Adipocyte (in vitro differentiated cells): ENCODE data around the gene SYNPR.

Source experiments
- DNase-seq: peaks from one replicate; pipeline ENCODE4 v3.0.0-alpha.2; 2015; ENCODE audit warnings: low read depth
- H3K27me3 ChIP-seq: replicated peaks from 2 replicates; pipeline ENCODE4 v1.7.0; 2013; ENCODE audit warnings: mild to moderate bottlenecking, low read length, moderate library complexity; ENCODE audit not compliant: control insufficient read depth, insufficient read depth
- H3K36me3 ChIP-seq: 2 replicates; pipeline ENCODE4 v1.7.0; 2013; ENCODE audit warnings: low read length, mild to moderate bottlenecking, moderate library complexity; ENCODE audit not compliant: control insufficient read depth, insufficient read depth, severe bottlenecking
- H3K4me1 ChIP-seq: 2 replicates; pipeline ENCODE4 v1.7.0; 2013; ENCODE audit warnings: mild to moderate bottlenecking, low read length, moderate library complexity; ENCODE audit not compliant: control insufficient read depth, insufficient read depth
- H3K4me3 ChIP-seq: 2 replicates; pipeline ENCODE4 v1.7.0; 2013; ENCODE audit warnings: mild to moderate bottlenecking, low read length, moderate library complexity
- H3K9ac ChIP-seq: 2 replicates; pipeline ENCODE4 v1.7.0; 2013; ENCODE audit warnings: mild to moderate bottlenecking, low read length, moderate library complexity
- H3K9me3 ChIP-seq: 2 replicates; pipeline ENCODE4 v1.7.0; 2013; ENCODE audit warnings: mild to moderate bottlenecking, low read length, moderate library complexity; ENCODE audit not compliant: control insufficient read depth

Gene SYNPR

DNA sequence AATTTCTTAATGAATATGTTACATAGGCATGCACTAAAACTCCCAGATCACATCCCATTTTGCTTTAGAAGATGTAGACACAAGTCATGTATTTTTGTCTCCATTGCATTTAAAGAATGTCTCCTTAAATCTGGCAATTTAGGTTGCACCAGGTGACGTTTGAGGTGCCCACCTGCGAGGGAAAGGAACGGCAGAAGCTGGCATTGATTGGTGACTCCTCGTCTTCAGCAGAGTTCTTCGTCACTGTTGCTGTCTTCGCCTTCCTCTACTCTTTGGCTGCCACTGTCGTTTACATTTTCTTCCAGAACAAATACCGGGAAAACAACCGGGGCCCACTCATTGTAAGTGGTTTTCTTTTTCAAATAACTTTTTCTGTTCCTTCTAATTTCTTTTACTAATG is 278.3 kb downstream of the SYNPR start:
- H3K4me1 ChIP-seq: no peaks in the 10 kb centered on the region
- no peak overlapping the region for H3K4me3 ChIP-seq
- H3K9ac ChIP-seq: no peak overlapping the region
- H3K9me3 ChIP-seq: no peaks in the 10 kb centered on the region
- H3K36me3 ChIP-seq: no peaks in the 10 kb centered on the region
- DNase-seq: no peak
- H3K27me3 ChIP-seq: no peaks in the 10 kb centered on the region

- H3K9ac ChIP-seq: no peak overlapping the region
- no peaks in the 10 kb centered on the region for H3K9me3 ChIP-seq
- no peak overlapping the region for H3K4me3 ChIP-seq
- H3K4me1 ChIP-seq: no peaks in the 10 kb centered on the region
- no peaks in the 10 kb centered on the region for H3K36me3 ChIP-seq
- DNase-seq: no peak
- no peaks in the 10 kb centered on the region for H3K27me3 ChIP-seq
Observed at GRCh38 chr3:63557912-63558311, 279.8 kb downstream of the SYNPR start.

GRCh38 chr3:63559884-63560283 is 281.8 kb downstream of the SYNPR start:
- Histone ChIP-seq H3K9me3 (no peaks in the 10 kb centered on the region), H3K36me3 (no peaks in the 10 kb centered on the region)
- peak; percentile 34 for DNase-seq

GRCh38 chr3:63561879-63562278 is 283.8 kb downstream of the SYNPR start:
- no peak for DNase-seq
- Histone ChIP-seq H3K4me3 (no peak overlapping the region), H3K36me3 (no peaks in the 10 kb centered on the region), H3K4me1 (no peaks in the 10 kb centered on the region), H3K27me3 (no peaks in the 10 kb centered on the region), H3K9ac (no peak overlapping the region), H3K9me3 (no peaks in the 10 kb centered on the region)

More at GRCh38 chr3:63559884-63560283, 281.8 kb downstream of the SYNPR start:
- no peak overlapping the region for H3K4me3 ChIP-seq
- no peaks in the 10 kb centered on the region for H3K4me1 ChIP-seq
- H3K9ac ChIP-seq: no peak overlapping the region
- no peaks in the 10 kb centered on the region for H3K27me3 ChIP-seq

DNA sequence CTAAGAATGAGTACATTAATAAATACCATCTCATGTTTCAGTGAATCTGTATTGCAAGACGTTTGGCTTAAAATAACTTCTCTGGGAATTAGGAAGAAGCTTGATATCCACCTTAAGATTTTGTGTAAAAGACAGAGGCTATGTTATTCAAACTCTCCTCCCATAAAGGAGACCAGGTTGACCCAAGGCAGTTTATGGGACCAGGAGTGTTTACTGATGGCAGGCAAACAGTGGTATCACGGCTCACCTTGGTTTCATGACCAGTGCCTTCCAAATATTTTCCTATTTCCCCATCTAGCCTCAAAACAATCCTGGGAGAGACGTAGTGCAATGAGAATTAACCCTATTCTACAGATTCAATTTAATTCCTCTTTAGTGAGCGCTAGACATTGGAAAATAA is 284.2 kb downstream of the SYNPR start:
- H3K4me3 ChIP-seq: no peak overlapping the region
- no peaks in the 10 kb centered on the region for H3K9me3 ChIP-seq
- no peaks in the 10 kb centered on the region for H3K27me3 ChIP-seq
- no peaks in the 10 kb centered on the region for H3K4me1 ChIP-seq
- H3K36me3 ChIP-seq: no peaks in the 10 kb centered on the region
- no peak overlapping the region for H3K9ac ChIP-seq
- DNase-seq: no peak

DNA sequence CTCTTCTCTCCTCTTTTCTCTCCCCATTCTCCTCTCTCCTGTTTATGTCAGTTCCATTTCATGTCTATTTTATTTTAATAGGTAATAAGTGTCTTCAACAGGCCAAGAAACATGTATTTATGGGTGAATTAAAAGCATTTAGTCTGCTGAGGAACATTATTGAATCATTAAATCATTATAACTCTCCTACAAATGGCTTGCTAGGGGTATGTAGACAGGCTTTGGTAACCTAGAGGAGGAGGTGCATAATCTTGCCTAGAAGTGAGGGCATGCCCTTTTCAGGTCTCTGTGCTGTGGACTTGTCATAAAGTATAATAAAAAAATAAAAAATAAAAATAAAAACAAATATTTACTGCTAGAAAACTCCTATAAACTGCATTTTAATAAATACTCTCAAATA is 285.5 kb downstream of the SYNPR start:
- no peaks in the 10 kb centered on the region for H3K4me1 ChIP-seq
- no peaks in the 10 kb centered on the region for H3K36me3 ChIP-seq
- H3K9ac ChIP-seq: no peak overlapping the region
- H3K4me3 ChIP-seq: no peak overlapping the region
- no peaks in the 10 kb centered on the region for H3K27me3 ChIP-seq
- no peak for DNase-seq
- H3K9me3 ChIP-seq: no peaks in the 10 kb centered on the region

GRCh38 chr3:63565220-63565619 is 287.1 kb downstream of the SYNPR start:
- no peak overlapping the region for H3K4me3 ChIP-seq
- H3K9ac ChIP-seq: no peak overlapping the region
- no peaks in the 10 kb centered on the region for H3K4me1 ChIP-seq
- no peaks in the 10 kb centered on the region for H3K36me3 ChIP-seq
- DNase-seq: no peak
- no peaks in the 10 kb centered on the region for H3K27me3 ChIP-seq
- no peaks in the 10 kb centered on the region for H3K9me3 ChIP-seq

- H3K36me3 ChIP-seq: no peaks in the 10 kb centered on the region
- no peaks in the 10 kb centered on the region for H3K27me3 ChIP-seq
- peaks cover 3% of the 10 kb centered on the region for H3K4me1 ChIP-seq
- H3K9me3 ChIP-seq: no peaks in the 10 kb centered on the region
- no peak for DNase-seq
- no peak overlapping the region for H3K9ac ChIP-seq
- H3K4me3 ChIP-seq: no peak overlapping the region
Observed at GRCh38 chr3:63571682-63572081, 293.6 kb downstream of the SYNPR start.

DNA sequence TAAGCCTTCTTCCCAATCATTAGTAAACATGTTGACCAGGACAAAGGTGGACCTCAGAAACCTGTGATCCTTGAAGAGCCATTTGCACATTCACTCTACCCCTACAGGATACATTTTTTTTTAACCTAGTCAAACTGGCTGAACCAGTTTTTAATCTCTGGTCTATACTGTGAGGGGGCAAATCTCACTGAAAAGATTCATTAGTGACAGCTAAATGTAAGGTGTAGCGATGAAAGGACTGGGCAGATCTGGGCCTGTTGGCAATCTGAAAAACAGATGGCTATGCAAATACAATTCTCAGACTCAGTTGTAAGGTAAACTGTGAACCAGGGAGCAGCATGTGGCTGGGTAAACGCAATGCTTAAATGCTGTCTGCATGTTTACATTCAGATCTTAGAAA is 298.7 kb downstream of the SYNPR start:
- DNase-seq: no peak
- H3K27me3 ChIP-seq: no peaks in the 10 kb centered on the region

DNA sequence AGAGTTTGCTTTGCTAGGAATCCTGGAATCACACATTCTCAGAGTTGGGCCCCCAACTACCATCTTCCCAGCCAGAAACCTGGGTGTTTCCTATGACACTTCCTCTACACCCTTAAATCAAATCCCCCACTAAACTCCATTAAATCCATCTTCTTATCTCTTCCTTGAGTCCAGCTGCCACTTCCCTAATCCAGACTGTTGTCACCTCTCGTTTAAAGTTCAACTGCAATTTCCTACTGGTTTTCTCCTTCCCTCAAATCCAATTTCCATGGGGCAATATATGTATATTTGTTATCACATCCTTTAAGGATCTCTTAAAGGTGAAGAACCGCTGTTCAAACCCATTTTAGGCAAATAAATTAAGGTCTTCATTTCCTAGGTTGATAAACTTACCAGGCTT is 300.8 kb downstream of the SYNPR start:
- Histone ChIP-seq H3K36me3 (no peaks in the 10 kb centered on the region), H3K27me3 (no peaks in the 10 kb centered on the region), H3K9me3 (no peaks in the 10 kb centered on the region), H3K4me3 (no peak overlapping the region), H3K9ac (no peak overlapping the region), H3K4me1 (peaks cover 20% of the 10 kb centered on the region)
- DNase-seq: no peak

More for the DNA sequence above, 298.7 kb downstream of the SYNPR start:
- Histone ChIP-seq H3K36me3 (no peaks in the 10 kb centered on the region), H3K9ac (no peak overlapping the region), H3K4me3 (no peak overlapping the region), H3K4me1 (peaks cover 12% of the 10 kb centered on the region), H3K9me3 (no peaks in the 10 kb centered on the region)

DNA sequence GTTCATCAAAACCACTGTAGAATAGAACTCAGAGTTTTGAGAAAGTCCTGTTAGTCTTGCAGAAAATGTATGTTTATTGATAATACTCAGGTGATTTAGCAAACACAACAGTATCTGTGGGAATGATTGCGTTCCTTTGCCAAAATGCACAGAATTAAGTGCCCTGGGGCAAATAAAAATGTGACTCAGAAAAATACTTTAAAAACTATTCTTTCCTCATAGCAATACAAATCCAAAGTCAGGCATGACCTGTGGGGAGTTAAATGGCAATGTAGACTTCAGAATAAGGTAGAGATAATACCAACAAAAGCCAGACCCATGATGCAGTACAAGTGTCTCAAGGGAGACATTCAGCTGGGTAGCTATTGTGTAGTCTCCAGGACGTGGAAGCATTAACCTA is 302.0 kb downstream of the SYNPR start:
- Histone ChIP-seq H3K4me1 (peaks cover 20% of the 10 kb centered on the region), H3K4me3 (no peak overlapping the region), H3K36me3 (no peaks in the 10 kb centered on the region), H3K9me3 (no peaks in the 10 kb centered on the region), H3K27me3 (no peaks in the 10 kb centered on the region), H3K9ac (no peak overlapping the region)
- DNase-seq: peak; percentile 11

DNA sequence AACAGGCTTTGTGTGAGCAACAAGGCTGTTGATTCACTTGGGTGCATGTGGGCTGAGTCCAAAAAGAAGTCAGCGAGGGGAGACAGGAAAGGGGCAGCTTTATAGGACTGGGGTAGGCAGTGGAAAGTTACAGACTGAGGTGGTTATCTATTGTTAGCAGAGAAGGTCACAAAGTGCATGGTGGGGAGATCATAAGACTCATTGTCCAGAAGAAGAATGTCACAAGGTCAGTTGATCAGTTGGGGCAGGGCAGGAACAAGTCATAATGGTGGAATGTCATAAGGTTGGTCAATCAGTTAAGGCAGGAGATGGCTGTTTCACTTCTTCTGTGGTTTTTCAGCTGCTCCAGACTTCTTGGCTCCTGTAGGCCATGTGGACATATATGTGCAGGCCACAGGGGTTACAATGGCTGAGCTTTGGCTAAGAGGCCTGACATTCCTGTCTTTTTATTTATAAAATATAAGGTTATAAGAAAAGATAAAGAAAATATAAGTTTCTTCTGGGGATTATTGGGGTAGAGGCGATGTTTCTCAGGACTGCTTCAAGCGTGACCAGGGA is 304.9 kb downstream of the SYNPR start:
- no peak overlapping the region for H3K4me3 ChIP-seq
- H3K9ac ChIP-seq: no peak overlapping the region
- no peaks in the 10 kb centered on the region for H3K27me3 ChIP-seq
- H3K36me3 ChIP-seq: no peaks in the 10 kb centered on the region
- no peak for DNase-seq
- H3K4me1 ChIP-seq: peaks cover 17% of the 10 kb centered on the region
- H3K9me3 ChIP-seq: no peaks in the 10 kb centered on the region
